Measurements from ENCODE around the gene TMEM97.
"Not testable (repeated sequence)": the region's sequence is repeated elsewhere in the genome, so short reads cannot be mapped to it uniquely, and the experiment has no call there.

TMEM97 gene

GRCh38 chr17:28291780-28292330 is 27.1 kb upstream of the TMEM97 start:
- no peak for TF ChIP-seq JUND (IDR thresholded peaks at IDR 0.05; ENCODE audit: low read depth)
- DNase-seq (ENCODE audit: low read depth in 1 of 2, low spot score in 1 of 2), result peak in 1 of 2 experiments; percentile 50
- in situ Hi-C loops (cut with HindIII; ENCODE audit: low pct_unique_long_range_greater_than_20kb, low sequenced_read_pairs), result no loop called here

DNA sequence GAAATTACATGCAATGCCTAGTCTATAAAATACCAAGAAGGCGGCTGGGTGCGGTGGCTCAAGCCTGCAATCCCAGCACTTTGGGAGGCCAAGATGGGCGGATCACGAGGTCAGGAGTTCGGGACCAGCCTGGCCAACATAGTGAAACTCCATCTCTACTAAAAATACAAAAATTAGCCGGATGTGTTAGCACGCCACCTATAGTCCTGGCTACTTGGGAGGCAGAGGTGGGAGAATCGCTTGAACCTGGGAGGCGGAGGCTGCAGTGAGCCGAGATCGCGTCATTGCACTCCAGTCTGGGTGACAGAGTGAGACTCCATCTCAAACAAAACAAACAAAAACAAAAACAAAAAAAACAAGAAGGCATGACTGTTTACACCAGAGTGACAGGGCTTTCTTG is 26.1 kb upstream of the TMEM97 start:
- DNase-seq (ENCODE audit: low read depth in 1 of 2, low spot score in 1 of 2); in situ Hi-C loops (cut with HindIII; ENCODE audit: low pct_unique_long_range_greater_than_20kb, low sequenced_read_pairs): not testable (repeated sequence)

DNA sequence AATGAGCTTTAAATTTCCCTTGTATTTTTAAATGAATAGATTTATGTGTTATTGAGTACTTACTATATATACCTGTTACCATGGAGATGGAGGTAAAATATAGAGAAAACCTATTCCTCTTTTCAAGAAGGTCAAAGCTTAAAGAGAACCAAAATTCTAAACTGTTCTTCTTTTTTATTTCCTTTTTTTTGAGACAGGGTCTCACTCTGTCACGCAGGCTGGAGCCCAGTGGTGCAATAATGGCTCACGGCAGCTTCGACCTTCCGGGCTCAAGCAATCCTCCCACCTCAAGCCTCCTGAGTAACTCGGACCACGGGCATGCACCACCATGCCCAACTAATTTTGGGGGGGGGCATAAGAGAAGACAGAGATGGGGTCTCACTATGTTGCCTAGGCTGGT is 25.0 kb upstream of the TMEM97 start:
- DNase-seq (ENCODE audit: low read depth in 1 of 2, low spot score in 1 of 2), result no peak
- no peak for TF ChIP-seq JUND (IDR thresholded peaks at IDR 0.05; ENCODE audit: low read depth)
- in situ Hi-C loops (cut with HindIII; ENCODE audit: low pct_unique_long_range_greater_than_20kb, low sequenced_read_pairs), result no loop called here

GRCh38 chr17:28295677-28296578 is 23.1 kb upstream of the TMEM97 start:
- no peak for TF ChIP-seq JUND (IDR thresholded peaks at IDR 0.05; ENCODE audit: low read depth)
- in situ Hi-C loops (cut with HindIII; ENCODE audit: low pct_unique_long_range_greater_than_20kb, low sequenced_read_pairs), result no loop called here
- DNase-seq (ENCODE audit: low read depth in 1 of 2, low spot score in 1 of 2), result no peak

DNA sequence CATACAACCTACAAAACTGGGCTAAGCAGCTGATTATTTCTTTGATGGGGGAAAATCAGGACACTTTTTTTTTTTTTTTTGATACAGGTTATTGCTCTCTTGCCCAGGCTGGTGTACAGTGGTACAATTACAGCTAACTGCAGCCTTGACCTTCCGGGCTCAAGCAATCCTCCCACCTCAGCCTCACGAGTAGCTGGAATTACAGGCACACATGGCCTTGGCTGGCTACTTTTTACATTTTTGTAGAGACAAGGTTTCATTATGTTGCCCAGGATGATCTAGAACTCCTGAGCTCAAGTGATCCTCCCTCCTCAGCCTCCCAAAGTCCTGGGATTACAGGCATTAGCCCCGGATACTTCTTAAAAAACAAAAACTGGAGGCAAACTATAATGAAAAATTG is 20.6 kb upstream of the TMEM97 start:
- in situ Hi-C loops (cut with HindIII; ENCODE audit: low pct_unique_long_range_greater_than_20kb, low sequenced_read_pairs), result no loop called here

DNA sequence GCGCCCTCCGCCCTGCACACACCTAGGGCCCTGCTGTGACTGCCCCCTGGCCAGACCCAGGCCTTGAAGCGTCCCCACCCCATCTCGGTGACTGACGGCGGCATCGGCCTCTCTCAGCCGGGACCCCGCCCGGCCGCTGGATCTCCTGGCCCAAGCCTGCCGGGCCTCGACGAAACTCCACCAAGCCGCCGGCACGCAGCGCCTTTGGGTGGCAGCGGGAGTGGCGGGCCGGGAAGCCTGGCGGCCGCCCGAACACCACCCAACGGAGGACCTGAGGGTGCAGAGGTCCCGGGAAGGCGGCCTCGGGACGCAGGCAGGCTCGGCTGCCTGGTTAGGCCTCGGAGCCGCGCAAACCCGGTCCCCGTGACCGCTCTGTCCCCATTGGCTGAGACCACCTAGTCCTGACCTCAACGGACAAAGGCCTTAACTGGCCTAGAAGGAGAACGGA is 12.0 kb upstream of the TMEM97 start:
- DNase-seq (ENCODE audit: low read depth in 1 of 2, low spot score in 1 of 2), result no peak
- in situ Hi-C loops (cut with HindIII; ENCODE audit: low pct_unique_long_range_greater_than_20kb, low sequenced_read_pairs), result no loop called here
- no peak for TF ChIP-seq JUND (IDR thresholded peaks at IDR 0.05; ENCODE audit: low read depth)

More for the DNA sequence above, 20.6 kb upstream of the TMEM97 start:
- DNase-seq (ENCODE audit: low read depth in 1 of 2, low spot score in 1 of 2), result no peak
- TF ChIP-seq JUND (IDR thresholded peaks at IDR 0.05; ENCODE audit: low read depth), result no peak

DNA sequence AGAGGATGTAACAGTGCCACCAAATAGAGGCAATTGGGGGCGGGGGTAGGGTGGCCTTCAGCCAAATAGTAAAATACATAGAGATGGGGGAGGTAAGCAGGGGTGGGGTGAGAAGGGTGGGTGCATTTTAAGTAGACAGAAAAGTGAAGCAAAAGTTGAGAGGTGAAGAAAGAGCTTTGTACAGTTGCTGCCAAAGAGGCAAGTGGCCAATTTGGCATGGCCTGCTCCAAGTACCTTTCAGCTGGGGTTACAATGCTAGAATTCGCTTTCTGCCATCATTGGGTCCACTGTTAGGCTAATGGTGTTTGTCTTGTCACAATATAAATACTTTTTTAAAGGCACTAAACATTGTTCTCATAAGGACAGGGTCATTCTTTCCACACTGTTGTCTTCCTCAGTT is 5.2 kb upstream of the TMEM97 start:
- no peak for DNase-seq (ENCODE audit: low read depth in 1 of 2, low spot score in 1 of 2)
- TF ChIP-seq JUND (IDR thresholded peaks at IDR 0.05; ENCODE audit: low read depth), result no peak
- in situ Hi-C loops (cut with HindIII; ENCODE audit: low pct_unique_long_range_greater_than_20kb, low sequenced_read_pairs), result no loop called here

- TF ChIP-seq JUND (IDR thresholded peaks at IDR 0.05; ENCODE audit: low read depth), result no peak
- DNase-seq (ENCODE audit: low read depth in 1 of 2, low spot score in 1 of 2), result no peak
- in situ Hi-C loops (cut with HindIII; ENCODE audit: low pct_unique_long_range_greater_than_20kb, low sequenced_read_pairs), result no loop called here
These were observed 2.9 kb upstream of the TMEM97 start for GRCh38 chr17:28315846-28316705.

DNA sequence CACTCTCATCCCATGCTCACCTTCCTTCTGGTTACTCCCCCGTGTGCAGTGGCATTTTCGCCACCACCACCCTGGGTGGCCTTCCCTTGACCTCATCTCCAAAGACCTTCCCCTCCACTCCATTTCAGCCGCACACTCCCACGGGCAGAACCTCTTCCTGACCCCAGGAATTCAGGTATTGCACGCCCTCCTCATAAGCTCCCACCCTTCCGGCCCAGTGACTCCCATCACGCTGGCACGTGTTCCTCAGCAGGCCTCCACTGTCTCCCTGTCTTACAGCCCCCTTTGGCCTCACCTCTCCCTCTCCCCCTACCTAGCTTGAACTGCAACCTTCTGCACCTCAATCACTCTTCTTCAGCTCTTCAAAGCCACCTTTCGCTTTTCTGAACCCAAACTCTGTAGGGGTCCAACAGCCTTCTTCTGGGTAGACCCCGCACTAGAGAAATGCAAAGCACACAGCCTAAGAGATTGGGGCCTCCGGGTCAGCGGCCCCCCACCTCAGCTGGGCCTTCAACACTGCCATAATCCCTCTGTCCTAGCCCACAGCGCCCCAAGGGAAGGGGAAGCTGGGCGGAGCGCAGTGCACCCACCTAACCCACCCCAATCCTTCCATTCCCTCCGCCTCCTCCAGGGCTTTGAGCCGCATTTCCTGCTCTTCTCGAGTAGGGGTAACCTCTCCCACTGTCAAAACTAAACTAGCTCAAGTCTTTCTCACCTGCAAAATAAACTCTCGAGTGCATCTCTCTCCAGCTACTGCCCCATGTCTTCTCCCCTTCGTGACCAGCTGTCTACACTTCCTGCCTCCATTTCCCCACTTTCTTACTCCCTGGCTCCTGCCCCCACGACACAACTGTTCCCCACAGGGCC is 1.7 kb upstream of the TMEM97 start:
- in situ Hi-C loops (cut with HindIII; ENCODE audit: low pct_unique_long_range_greater_than_20kb, low sequenced_read_pairs), result no loop called here
- DNase-seq (ENCODE audit: low read depth in 1 of 2, low spot score in 1 of 2), result no peak
- no peak for TF ChIP-seq JUND (IDR thresholded peaks at IDR 0.05; ENCODE audit: low read depth)

DNA sequence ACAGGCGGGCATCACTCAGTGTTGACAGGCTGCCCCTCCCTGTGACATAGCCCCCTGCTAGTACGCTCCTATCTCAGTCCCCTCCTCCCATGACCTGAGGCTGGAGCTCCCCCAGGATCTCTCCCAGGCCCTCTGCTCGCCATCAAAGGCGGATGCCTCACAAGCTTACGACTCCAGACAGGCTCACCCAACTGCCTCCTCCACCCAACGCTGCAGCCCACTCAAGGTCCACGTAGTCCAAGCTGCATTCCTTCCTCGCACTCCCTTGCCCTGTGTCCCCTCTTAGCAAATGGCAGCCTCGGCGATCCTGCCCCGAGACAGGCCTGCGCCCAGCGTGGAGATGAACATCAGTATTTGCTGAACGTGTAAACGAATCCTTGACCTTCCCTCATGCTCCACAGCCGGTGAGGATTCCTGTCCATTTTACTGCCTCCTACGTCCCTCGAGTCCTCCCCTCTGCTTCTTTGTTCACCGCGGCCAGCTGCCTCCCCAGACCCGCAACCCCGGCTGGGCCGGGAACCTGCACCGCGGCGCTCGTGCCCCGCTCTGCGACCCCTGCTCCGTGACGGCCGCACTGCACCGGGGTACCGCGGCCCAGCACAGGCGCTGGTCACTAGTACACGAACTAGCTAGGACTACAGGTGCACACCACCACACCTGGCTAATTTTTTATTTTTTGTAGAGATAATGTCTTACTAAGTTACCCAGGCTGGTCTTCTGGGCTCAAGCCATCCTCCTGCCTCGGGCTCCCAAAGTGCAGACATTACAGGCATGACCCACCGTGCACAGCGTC is 838 bp upstream of the TMEM97 start:
- peak in 1 of 2 experiments; percentile 18 for DNase-seq (ENCODE audit: low read depth in 1 of 2, low spot score in 1 of 2)
- in situ Hi-C loops (cut with HindIII; ENCODE audit: low pct_unique_long_range_greater_than_20kb, low sequenced_read_pairs), result no loop called here
- TF ChIP-seq JUND (IDR thresholded peaks at IDR 0.05; ENCODE audit: low read depth), result no peak

DNA sequence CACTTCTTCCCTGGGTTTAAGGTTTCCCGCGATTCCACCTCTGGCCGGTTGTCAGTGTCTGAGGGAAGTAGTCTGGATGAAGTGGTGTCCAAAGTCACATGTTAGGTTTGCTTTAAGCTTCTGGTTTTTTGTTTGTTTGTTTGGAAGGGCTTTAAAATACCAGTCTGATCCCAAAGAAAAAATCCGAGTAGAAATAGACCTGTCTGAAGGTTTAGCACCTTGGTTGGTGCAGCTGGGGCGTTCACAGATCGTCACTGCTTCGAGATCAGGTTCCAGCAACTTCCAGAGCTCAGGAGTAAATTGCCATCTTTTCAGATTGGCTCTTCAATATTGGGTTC is 567 bp downstream of the TMEM97 start:
- no peak for DNase-seq (ENCODE audit: low read depth in 1 of 2, low spot score in 1 of 2)
- in situ Hi-C loops (cut with HindIII; ENCODE audit: low pct_unique_long_range_greater_than_20kb, low sequenced_read_pairs), result no loop called here
- TF ChIP-seq JUND (IDR thresholded peaks at IDR 0.05; ENCODE audit: low read depth), result no peak

Data from T47D (cell line).